Astrocyte of the cerebellum (primary cell): Measurements from ENCODE around the gene IQCM.

Source experiments
- DNase-seq: peaks from one replicate; pipeline ENCODE4 v3.0.0-alpha.2; 2011; ENCODE audit warnings: low read depth
- H3K4me3 ChIP-seq: 2 replicates; pipeline ENCODE4 v1.5.1; 2011; ENCODE audit warnings: mild to moderate bottlenecking, low read depth, low read length, moderate library complexity
- CTCF ChIP-seq: IDR thresholded peaks from 2 replicates; pipeline ENCODE4 v1.5.1; 2012; ENCODE audit warnings: low read length, low read depth, moderate library complexity, mild to moderate bottlenecking; ENCODE audit errors: missing control alignments
- in situ Hi-C: cut with HindIII; loops from 2 replicates; pipeline ENCODE4 v1.10.0; 2017; ENCODE audit warnings: low sequenced_read_pairs

Gene IQCM

GRCh38 chr4:149701435-149702156 lies 114.0 kb downstream of the IQCM start:
- H3K4me3 ChIP-seq = no peak overlapping the region
- in situ Hi-C loops = no loop called here
- no peak for DNase-seq
- TF ChIP-seq CTCF = no peak

GRCh38 chr4:149700272-149700671 lies 115.4 kb downstream of the IQCM start:
- DNase-seq = no peak
- in situ Hi-C loops = no loop called here
- H3K4me3 ChIP-seq = no peak overlapping the region
- TF ChIP-seq CTCF = no peak

- TF ChIP-seq CTCF = no peak
- no peak for DNase-seq
- in situ Hi-C loops = no loop called here
- no peak overlapping the region for H3K4me3 ChIP-seq
These were observed 116.0 kb downstream of the IQCM start for GRCh38 chr4:149699642-149700041.

- in situ Hi-C loops = no loop called here
- no peak for TF ChIP-seq CTCF
- DNase-seq = no peak
- H3K4me3 ChIP-seq = no peak overlapping the region
These were observed 124.9 kb downstream of the IQCM start for GRCh38 chr4:149690726-149691125.

GRCh38 chr4:149684516-149684915 lies 131.1 kb downstream of the IQCM start:
- H3K4me3 ChIP-seq = no peak overlapping the region
- in situ Hi-C loops = no loop called here
- no peak for TF ChIP-seq CTCF
- no peak for DNase-seq

GRCh38 chr4:149676076-149676475 lies 139.6 kb downstream of the IQCM start:
- H3K4me3 ChIP-seq = no peak overlapping the region
- TF ChIP-seq CTCF = no peak
- no peak for DNase-seq
- in situ Hi-C loops = no loop called here
